Placental epithelial cell (primary cell): ENCODE results near the gene HP1BP3. TPM values are rescaled to one million over a fixed set of nuclear protein-coding genes. Genes with fewer than 3 reads are reported as not detected.

ENCODE experiments used
- total RNA-seq: library from RNA; depleted of rRNA; stranded (reverse); fragments of >200 nt; gene quantifications from 2 replicates; pipeline ENCODE4 v1.2.3, GENCODE V29; 2012

Gene HP1BP3
- total RNA-seq, result 149 and 225 TPM in 2 replicates

GRCh38 chr1:20787029-20787839, at the start of gene HP1BP3:
Gene HP1BP3, minus strand, starts transcription at chr1:20787307. Its CDS starts 6,867 bp downstream, at chr1:20780440.

GRCh38 chr1:20732588-20733359, 54.3 kb downstream of the HP1BP3 start, which contains the start of gene SH2D5:
Gene SH2D5, minus strand, starts transcription at chr1:20732703. Its CDS starts 4,659 bp downstream, at chr1:20728044.

GRCh38 chr1:20717452-20718342, 69.4 kb downstream of the HP1BP3 start, which contains the start of gene KIF17:
Gene KIF17, minus strand, starts transcription at chr1:20718007. Its CDS starts 301 bp downstream, at chr1:20717706.

Other genes with a start within 250 kb of the HP1BP3 start
- gene FAM43B, start 234.7 kb downstream of the HP1BP3 start, total RNA-seq, result 0.39 and 0.98 TPM in 2 replicates
- gene CDA, start 198.2 kb downstream of the HP1BP3 start, total RNA-seq, result 2.7 and 15.2 TPM in 2 replicates
- gene PINK1, start 153.8 kb downstream of the HP1BP3 start, total RNA-seq, result 58.5 and 198 TPM in 2 replicates
- 287 and 292 TPM in 2 replicates for gene DDOST, start 125.9 kb downstream of the HP1BP3 start, total RNA-seq
- gene KIF17, start 69.3 kb downstream of the HP1BP3 start, total RNA-seq, result 0.33 and 0.39 TPM in 2 replicates
- 0.65 TPM in 1 of 2 replicates, not detected in the other for gene SH2D5, start 54.6 kb downstream of the HP1BP3 start, total RNA-seq